ENCODE data around the gene CCDC80.

CCDC80 gene, protein sequence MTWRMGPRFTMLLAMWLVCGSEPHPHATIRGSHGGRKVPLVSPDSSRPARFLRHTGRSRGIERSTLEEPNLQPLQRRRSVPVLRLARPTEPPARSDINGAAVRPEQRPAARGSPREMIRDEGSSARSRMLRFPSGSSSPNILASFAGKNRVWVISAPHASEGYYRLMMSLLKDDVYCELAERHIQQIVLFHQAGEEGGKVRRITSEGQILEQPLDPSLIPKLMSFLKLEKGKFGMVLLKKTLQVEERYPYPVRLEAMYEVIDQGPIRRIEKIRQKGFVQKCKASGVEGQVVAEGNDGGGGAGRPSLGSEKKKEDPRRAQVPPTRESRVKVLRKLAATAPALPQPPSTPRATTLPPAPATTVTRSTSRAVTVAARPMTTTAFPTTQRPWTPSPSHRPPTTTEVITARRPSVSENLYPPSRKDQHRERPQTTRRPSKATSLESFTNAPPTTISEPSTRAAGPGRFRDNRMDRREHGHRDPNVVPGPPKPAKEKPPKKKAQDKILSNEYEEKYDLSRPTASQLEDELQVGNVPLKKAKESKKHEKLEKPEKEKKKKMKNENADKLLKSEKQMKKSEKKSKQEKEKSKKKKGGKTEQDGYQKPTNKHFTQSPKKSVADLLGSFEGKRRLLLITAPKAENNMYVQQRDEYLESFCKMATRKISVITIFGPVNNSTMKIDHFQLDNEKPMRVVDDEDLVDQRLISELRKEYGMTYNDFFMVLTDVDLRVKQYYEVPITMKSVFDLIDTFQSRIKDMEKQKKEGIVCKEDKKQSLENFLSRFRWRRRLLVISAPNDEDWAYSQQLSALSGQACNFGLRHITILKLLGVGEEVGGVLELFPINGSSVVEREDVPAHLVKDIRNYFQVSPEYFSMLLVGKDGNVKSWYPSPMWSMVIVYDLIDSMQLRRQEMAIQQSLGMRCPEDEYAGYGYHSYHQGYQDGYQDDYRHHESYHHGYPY

DNA sequence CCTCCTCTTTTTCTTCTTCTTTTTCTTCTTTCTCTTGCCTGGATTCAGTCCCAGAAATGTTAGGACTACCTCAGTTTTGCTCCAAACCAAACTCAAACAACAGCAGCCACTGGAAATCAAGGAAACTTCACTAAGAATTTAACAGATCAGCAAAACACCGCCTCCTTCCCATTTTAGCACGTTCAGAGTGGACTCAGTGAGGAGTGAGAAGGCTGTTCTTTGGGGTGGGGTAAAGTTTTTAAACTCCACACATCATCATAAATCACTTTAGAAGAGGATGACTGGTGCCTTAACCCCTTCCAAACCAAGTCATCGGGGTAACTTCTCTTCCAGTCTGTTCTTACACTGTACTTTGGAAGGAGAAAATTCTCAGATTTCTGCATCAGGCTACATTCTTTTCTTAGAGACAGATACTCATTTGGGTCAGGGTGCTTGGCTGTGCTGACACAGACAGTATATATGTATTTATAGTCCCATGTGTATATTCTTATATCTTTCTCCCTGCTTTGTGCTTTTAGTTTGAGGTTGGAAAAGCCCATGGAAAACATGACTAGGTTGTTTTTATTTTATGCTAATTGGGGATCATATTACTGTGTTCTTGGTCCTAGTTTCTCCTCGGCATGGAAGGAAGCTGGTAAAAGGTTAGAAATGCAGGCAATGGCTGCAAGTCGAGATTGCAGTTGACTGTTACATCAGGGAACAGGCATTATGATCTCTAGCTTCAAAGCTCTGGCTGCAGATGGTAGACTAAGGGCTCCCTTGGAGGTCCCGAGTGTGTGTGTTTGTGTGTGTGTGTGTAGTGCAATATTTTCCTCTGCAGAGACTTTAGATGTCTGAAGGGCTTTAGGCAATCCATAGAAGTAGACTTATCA, at the start of gene CCDC80:
Gene CCDC80, minus strand, starts transcription at position 214 of the 872 bp plus-strand sequence. CDS start 1,238 bp downstream, outside the sequence.
- TF ChIP-seq GATA3 (IDR thresholded peaks at IDR 0.05; ENCODE audit: low read depth, low read length), result no peak
- no peak for TF ChIP-seq GATA2 (IDR thresholded peaks at IDR 0.05; ENCODE audit: low read depth, low read length)

DNA sequence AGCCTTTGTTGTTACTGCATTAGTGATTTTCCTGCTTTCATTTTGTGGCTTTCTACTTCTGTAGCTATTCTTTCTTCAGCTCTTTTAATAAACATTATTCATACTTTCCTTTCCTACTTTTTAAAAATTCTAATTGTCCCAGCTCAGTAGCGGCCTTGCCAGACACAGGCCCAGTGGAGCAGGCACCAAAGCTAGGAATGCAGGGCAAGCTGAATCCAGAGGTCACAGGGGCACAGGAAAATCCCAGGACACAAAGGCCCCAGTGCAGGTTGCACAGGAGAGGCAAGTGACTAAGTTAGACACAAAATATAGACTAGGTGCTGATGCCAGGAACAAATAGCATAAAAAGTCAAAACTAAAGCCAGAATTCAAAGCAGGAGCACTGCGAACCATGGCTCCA, 49.0 kb upstream of the CCDC80 start:
- no peak for TF ChIP-seq GATA3 (IDR thresholded peaks at IDR 0.05; ENCODE audit: low read depth, low read length)
- no peak for TF ChIP-seq GATA2 (IDR thresholded peaks at IDR 0.05; ENCODE audit: low read depth, low read length)

DNA sequence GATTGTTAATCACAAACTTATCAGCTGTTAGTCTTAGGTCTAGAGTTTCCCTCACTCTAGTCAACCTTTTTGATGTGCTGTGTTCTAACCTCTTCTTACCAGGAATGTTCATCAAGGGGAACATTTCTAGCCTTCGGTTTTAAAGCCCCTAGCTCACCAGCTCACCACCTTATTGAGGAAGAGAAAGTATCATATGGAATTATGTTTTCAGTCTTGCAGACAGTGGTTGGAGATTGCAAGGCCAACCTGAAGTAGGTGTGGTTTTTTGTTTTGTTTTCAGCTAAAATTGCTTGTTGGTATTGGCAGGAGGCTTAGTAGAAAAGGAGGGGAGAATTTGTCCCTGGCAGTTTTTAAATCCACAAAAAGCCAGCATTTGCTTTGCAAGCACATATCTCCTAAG, 48.4 kb upstream of the CCDC80 start:
- TF ChIP-seq GATA2 (IDR thresholded peaks at IDR 0.05; ENCODE audit: low read depth, low read length) (no peak), GATA3 (IDR thresholded peaks at IDR 0.05; ENCODE audit: low read depth, low read length) (no peak)

DNA sequence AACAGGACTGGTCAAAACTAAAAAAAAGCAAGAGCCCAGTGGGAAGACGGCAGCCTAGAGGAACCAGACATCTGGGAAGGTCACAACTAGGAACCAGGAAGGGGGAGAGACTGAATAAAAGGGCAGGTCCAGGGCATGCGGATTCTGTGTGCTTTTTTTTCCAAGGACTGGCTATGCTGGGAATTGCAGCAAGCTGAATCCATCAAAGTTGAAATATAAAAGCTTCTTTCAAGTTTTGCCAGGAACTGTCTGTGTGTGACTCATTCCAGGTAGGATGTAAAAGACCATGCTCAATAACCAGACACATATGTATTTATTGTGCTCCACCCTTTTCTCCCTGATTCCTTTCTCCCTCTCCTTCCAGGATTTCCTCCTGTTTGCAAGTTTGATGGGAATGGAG, 47.9 kb upstream of the CCDC80 start:
- TF ChIP-seq GATA2 (IDR thresholded peaks at IDR 0.05; ENCODE audit: low read depth, low read length), result no peak
- TF ChIP-seq GATA3 (IDR thresholded peaks at IDR 0.05; ENCODE audit: low read depth, low read length), result no peak

DNA sequence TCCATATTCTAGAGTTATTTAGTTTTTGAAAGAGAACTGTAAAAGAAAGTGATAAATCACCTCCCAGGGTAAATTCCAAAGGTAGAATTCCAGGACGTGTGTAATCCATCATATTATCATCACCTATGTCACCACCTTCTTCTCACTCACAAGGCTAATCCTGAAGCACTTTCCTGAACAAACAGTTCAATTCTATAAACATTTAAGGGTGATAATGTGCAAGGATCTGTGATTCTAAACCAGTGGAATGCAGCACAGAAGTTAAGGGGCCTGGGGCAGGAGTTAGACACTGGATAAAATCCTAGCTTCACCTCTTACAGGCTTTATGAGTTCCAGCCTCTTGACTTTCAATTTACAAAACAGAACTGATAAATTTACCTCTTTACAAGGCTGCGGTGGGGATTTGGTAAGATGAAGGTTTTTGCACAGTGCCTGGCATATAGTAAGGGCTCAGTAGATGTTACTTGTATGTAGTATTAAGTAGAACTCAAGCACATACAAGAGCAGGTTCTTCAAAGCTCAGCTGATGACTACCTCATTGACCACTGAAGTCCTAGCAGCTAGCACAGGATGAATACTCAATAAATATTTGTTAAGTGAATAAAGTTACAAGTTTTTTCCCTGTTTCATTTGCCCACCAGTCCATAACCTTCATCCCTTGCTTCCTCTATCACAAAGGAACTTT, 47.3 kb upstream of the CCDC80 start:
- TF ChIP-seq GATA2 (IDR thresholded peaks at IDR 0.05; ENCODE audit: low read depth, low read length) (no peak), GATA3 (IDR thresholded peaks at IDR 0.05; ENCODE audit: low read depth, low read length) (no peak)

- TF ChIP-seq GATA3 (IDR thresholded peaks at IDR 0.05; ENCODE audit: low read depth, low read length), result no peak
- TF ChIP-seq GATA2 (IDR thresholded peaks at IDR 0.05; ENCODE audit: low read depth, low read length), result no peak
Observed at GRCh38 chr3:112687616-112688015, 46.7 kb upstream of the CCDC80 start.

- no peak for TF ChIP-seq GATA2 (IDR thresholded peaks at IDR 0.05; ENCODE audit: low read depth, low read length)
- TF ChIP-seq GATA3 (IDR thresholded peaks at IDR 0.05; ENCODE audit: low read depth, low read length), result no peak
Observed at GRCh38 chr3:112687211-112687610, 46.3 kb upstream of the CCDC80 start.

DNA sequence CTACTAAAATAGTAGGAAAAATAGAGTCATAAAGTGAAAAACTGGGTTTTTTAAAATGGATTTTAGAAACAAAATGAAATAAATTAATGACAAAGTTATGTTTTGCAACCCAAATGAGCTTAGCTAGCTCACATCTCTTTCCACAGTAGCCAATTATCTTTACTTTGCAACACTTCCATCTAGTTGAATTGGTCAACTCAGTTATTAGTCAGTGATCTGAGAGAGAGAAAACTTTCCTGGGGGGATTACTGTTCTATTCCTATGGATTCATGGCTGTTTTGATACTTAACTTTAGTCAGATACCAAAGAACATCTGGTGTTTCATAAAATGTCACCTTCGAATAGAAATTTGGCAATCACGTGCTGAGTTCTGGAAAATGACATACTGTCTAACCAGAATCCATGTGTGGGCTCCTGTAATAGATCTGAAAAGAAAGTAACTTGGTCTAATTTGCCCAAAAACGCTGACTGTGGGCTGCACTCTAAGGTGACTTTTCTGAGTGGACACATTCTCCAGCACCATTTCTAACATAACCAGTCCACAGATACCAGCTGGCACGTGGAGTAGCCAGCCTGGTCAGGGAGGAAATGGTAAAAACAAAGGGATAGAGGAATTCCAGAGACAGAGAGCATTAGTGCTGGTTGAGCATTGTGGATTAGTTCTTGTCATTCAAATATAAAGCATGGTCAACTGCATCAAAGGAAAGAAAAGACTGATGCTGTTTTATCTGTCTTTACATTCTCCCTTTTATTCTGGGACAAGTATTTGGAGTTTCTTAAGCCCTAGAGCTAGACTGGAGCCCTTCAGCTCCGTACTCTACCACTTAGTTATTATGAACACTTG, 45.2 kb upstream of the CCDC80 start:
- TF ChIP-seq GATA3 (IDR thresholded peaks at IDR 0.05; ENCODE audit: low read depth, low read length) (no peak), GATA2 (IDR thresholded peaks at IDR 0.05; ENCODE audit: low read depth, low read length) (no peak)

DNA sequence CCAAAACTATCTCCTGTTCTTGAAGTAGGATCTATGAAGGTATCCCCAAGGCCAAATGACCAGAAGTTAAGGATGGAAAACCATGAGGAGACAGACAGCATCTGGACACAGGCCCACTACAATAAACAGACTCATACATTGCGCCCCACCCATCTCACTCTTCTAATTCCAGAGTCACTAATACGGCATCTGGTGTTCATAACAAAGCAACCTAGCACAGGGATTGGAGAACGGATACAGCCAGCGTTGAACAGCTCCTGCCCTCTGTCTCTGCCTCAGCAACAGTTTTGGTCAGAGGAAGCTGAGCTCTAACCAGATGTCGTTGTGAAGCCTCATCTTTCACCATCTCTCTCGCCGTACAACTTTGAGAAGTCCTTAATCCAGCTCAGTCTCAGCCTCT, 44.5 kb upstream of the CCDC80 start:
- TF ChIP-seq GATA3 (IDR thresholded peaks at IDR 0.05; ENCODE audit: low read depth, low read length), result no peak
- no peak for TF ChIP-seq GATA2 (IDR thresholded peaks at IDR 0.05; ENCODE audit: low read depth, low read length)

DNA sequence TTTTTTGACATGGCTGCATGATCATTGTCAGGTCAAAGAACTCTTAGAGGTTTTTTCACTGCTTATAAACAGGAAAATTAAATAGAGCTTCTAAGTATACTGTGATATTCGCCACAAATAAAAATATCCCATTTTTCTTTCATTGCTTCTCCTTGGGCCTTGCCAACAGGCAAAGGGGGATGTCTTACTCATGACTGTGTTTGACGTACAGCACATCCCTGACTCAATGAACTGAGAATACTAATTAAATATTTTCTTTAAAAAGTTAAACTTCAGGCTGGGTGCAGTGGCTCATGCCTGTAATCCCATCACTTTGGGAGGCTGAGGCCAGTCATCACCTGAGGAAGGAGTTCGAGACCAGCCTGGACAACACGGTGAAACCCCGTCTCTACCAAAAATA, 41.4 kb upstream of the CCDC80 start:
- TF ChIP-seq GATA3 (IDR thresholded peaks at IDR 0.05; ENCODE audit: low read depth, low read length), result no peak
- no peak for TF ChIP-seq GATA2 (IDR thresholded peaks at IDR 0.05; ENCODE audit: low read depth, low read length)

GRCh38 chr3:112681822-112682325, 40.9 kb upstream of the CCDC80 start:
- TF ChIP-seq GATA2 (IDR thresholded peaks at IDR 0.05; ENCODE audit: low read depth, low read length), result no peak
- no peak for TF ChIP-seq GATA3 (IDR thresholded peaks at IDR 0.05; ENCODE audit: low read depth, low read length)

DNA sequence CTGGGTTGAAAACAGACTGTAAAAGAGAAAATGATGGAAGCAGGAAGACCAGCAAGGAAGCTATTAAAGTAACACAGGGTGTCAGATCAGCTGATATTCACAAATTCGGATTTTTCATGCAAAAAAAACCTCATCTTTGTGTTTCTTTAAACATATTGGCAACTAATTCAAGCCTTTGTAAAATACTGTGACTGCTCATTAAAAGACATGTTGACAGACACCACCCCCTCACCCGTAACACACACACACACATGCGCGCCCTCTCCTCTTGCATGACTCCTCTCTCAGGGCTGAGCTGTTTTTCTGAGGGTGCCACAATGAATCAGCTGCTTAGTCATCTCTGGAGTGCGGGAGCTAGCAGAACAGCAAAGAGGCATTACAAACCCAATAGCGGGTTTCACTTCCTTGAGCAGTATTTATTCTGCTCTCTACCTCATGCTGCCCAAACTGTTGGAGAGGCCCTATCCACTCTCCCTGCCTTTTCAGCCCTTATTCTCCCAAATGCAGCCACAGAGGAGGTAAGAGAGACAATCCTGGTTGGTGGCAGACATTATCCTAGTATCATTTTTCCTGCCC, 35.8 kb upstream of the CCDC80 start:
- no peak for TF ChIP-seq GATA2 (IDR thresholded peaks at IDR 0.05; ENCODE audit: low read depth, low read length)
- TF ChIP-seq GATA3 (IDR thresholded peaks at IDR 0.05; ENCODE audit: low read depth, low read length), result no peak
